HEK293 (cell line): ENCODE results near the gene OR1F1.

Experiments
- ZBTB21 ChIP-seq: fragments of 450-650 bp; formaldehyde crosslinking; IDR thresholded peaks from 2 replicates; pipeline ENCODE4 v1.5.1; 2017; ENCODE audit warnings: missing biosample characterization, missing genetic modification characterization
- ZBTB48 ChIP-seq: fragments of 450-650 bp; formaldehyde crosslinking; IDR thresholded peaks from 2 replicates; pipeline ENCODE4 v1.5.1; 2016; ENCODE audit warnings: missing biosample characterization, missing genetic modification characterization
- ZFP37 ChIP-seq: fragments of 450-650 bp; formaldehyde crosslinking; IDR thresholded peaks from 2 replicates; pipeline ENCODE4 v1.5.1; 2016; ENCODE audit warnings: missing biosample characterization, missing genetic modification characterization
- ZNF174 ChIP-seq: fragments of 450-650 bp; formaldehyde crosslinking; IDR thresholded peaks from 2 replicates; pipeline ENCODE4 v1.5.0; 2017; ENCODE audit warnings: missing biosample characterization, mild to moderate bottlenecking, missing genetic modification characterization
- TF ChIP-seq, protein P1 (sequence below): fragments of 450-650 bp; formaldehyde crosslinking; IDR thresholded peaks from 2 replicates; pipeline ENCODE4 v1.5.1; 2016; ENCODE audit warnings: missing biosample characterization, missing genetic modification characterization

DNA sequence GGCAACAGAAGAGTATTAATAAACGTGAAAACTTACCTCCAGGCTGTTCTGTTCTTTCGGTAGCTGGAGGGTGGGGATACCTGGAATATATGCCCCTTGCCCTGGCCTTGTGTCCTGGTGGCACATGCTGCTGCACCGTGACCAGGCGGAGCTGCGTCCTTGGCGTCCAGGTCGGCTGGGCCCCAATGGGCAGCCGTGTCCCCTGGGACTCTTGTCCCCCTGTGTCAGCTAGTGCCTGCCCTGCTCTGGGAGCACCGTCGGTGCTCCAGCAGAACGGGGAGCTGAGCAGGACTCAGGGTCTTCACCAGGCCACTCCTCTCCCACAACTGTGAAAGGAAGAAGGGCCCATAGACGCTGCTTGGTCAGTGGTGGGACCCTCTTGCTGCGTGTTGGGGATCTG, 45.2 kb upstream of the OR1F1 start:
- TF ChIP-seq ZBTB48 (tag by site-specific recombination) (no peak), ZBTB21 (tag by site-specific recombination) (no peak), ZFP37 (tag by site-specific recombination) (no peak), ZNF174 (no peak)
- TF ChIP-seq, protein P1, sequence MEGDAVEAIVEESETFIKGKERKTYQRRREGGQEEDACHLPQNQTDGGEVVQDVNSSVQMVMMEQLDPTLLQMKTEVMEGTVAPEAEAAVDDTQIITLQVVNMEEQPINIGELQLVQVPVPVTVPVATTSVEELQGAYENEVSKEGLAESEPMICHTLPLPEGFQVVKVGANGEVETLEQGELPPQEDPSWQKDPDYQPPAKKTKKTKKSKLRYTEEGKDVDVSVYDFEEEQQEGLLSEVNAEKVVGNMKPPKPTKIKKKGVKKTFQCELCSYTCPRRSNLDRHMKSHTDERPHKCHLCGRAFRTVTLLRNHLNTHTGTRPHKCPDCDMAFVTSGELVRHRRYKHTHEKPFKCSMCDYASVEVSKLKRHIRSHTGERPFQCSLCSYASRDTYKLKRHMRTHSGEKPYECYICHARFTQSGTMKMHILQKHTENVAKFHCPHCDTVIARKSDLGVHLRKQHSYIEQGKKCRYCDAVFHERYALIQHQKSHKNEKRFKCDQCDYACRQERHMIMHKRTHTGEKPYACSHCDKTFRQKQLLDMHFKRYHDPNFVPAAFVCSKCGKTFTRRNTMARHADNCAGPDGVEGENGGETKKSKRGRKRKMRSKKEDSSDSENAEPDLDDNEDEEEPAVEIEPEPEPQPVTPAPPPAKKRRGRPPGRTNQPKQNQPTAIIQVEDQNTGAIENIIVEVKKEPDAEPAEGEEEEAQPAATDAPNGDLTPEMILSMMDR (tag by site-specific recombination), result no peak
